Adrenal gland (tissue), 12 donors: ENCODE measurements around the gene ZNF683. TPM values are rescaled to one million over a fixed set of nuclear protein-coding genes. Genes with fewer than 3 reads are reported as not detected.

ENCODE experiments used
- DNase-seq, 7 donors: peaks; one replicate each; pipeline ENCODE4 v3.0.0-alpha.2; 2019 to 2020
- H3K27ac ChIP-seq, 5 donors: fragments of 200-600 bp; sonication (generic) in 4 of 5; 1 replicate in 3 of 5; 2 replicates in 2 of 5; pipeline versions ENCODE4 v1.5.1 to v1.8.0; 2016 to 2020; ENCODE audit warnings: mild to moderate bottlenecking in 1 of 5
- H3K27me3 ChIP-seq: fragments of 200-600 bp; 2 replicates; pipeline ENCODE4 v1.8.0; 2021
- H3K36me3 ChIP-seq, 2 donors: fragments of 200-600 bp; replicated peaks in 1 of 2; 1 replicate in 1 of 2; 2 replicates in 1 of 2; pipeline versions ENCODE4 v1.5.1 to v1.8.0; 2018 to 2022
- H3K4me1 ChIP-seq, 2 donors: fragments of 200-600 bp; replicated peaks in 1 of 2; 1 replicate in 1 of 2; 2 replicates in 1 of 2; pipeline versions ENCODE4 v1.5.1 to v1.8.0; 2018 to 2021
- H3K4me3 ChIP-seq, 4 donors: fragments of 200-600 bp; sonication (generic) in 3 of 4; one replicate each; pipeline ENCODE4 v1.5.1; 2016 to 2018
- H3K9me3 ChIP-seq, 3 donors: fragments of 200-600 bp; sonication (generic) in 1 of 3; replicated peaks in 1 of 3; 1 replicate in 2 of 3; 2 replicates in 1 of 3; pipeline versions ENCODE4 v1.5.1 to v1.8.0; 2016 to 2021
- CTCF ChIP-seq, 6 experiments: fragments of 450-650 bp in 4 of 6; fragments of 200-600 bp in 2 of 6; sonication (generic) in 1 of 6; IDR thresholded peaks; 1 replicate in 5 of 6; 2 replicates in 1 of 6; pipeline versions ENCODE4 v1.5.1 to v1.8.0; 2016 to 2021; ENCODE audit warnings: antibody characterized with exemption in 6 of 6, mild to moderate bottlenecking in 2 of 6, moderate library complexity in 1 of 6
- POLR2A ChIP-seq, 2 donors: fragments of 450-650 bp; IDR thresholded peaks; one replicate each; pipeline ENCODE4 v1.6.1; 2017; ENCODE audit warnings: antibody characterized with exemption in 2 of 2, mild to moderate bottlenecking in 2 of 2, moderate library complexity in 1 of 2
- WGBS, 4 donors: extraction: QIAGEN DNeasy Blood & Tissue Kit in 2 of 4; methylation state at CpG; one replicate each; pipeline versions ENCODE4 v1.1.5 to v1.1.7; 2013 to 2017; 5-methylcytosine and 5-hydroxymethylcytosine counted together
- intact Hi-C, 2 donors: fragments of 100-400 bp; cut with DNase I; formaldehyde crosslinking; loops; one replicate each; pipeline versions ENCODE4 v1.14.1 to v1.15.0; 2022 to 2023
- polyA plus RNA-seq, 3 donors: library from polyadenylated mRNA; stranded (reverse); fragments of 200-250 nt in 2 of 3; fragments of 350-450 nt in 1 of 3; fragmentation: Illumina TruSeq in 1 of 3; extraction: RNeasy Lipid Tissue Mini Kit (QIAGEN cat#74804) in 1 of 3; gene quantifications; one replicate each; pipeline ENCODE4 v1.2.3, GENCODE V29; 2013 to 2014
- total RNA-seq, 9 donors: library from RNA; depleted of rRNA in 4 of 9; stranded (reverse); fragments of >200 nt in 4 of 9; fragments of 120-200 nt in 1 of 9; fragmentation: NEBNext Ultra II Directional in 1 of 9; extraction: Animal tissue kit (Norgen Biotek cat#: 25700) in 1 of 9; gene quantifications; one replicate each; pipeline versions ENCODE4 v1.1.0 to v1.2.4, GENCODE V29; 2013 to 2023
- donor health status: healthy with polysubstance abuse.
- donor health status: Bipolar disorder and iron deficiency.
- donor health status: DM: yes; HTN: yes; CAD: no.
- donor health status: DM: no; HTN: no; CAD: no.
- donor health status: DM: no; HTN: no; CAD: no.
- donor health status: DM: yes; HTN: yes; CAD: no.

Gene ZNF683
- total and polyA plus RNA-seq, 12 donors, result 0.20 to 0.25 (median 0.24) TPM; not detected in 9

- intact Hi-C loops, result no loop called here
- H3K9me3 ChIP-seq, result no peaks in the 10 kb centered on the region
- H3K27me3 ChIP-seq, result peaks cover 6% of the 10 kb centered on the region
- 84 to 89% (median 86%) methylated on average over 12 of the region's 12 CpGs for WGBS, 4 donors
- TF ChIP-seq POLR2A (IDR thresholded peaks at IDR 0.05) (no peak), CTCF (IDR thresholded peaks at IDR 0.05) (no peak)
- no peak overlapping the region for H3K27ac ChIP-seq
- no peaks in the 10 kb centered on the region for H3K36me3 ChIP-seq
- no peaks in the 10 kb centered on the region for H3K4me1 ChIP-seq
- no peak overlapping the region for H3K4me3 ChIP-seq
- DNase-seq, result no peak
Measured at GRCh38 chr1:26351590-26352337, 20.8 kb downstream of the ZNF683 start.

GRCh38 chr1:26350701-26351589 lies 21.6 kb downstream of the ZNF683 start:
- intact Hi-C loops, result no loop called here
- no peak for TF ChIP-seq CTCF (IDR thresholded peaks at IDR 0.05)
- no peaks in the 10 kb centered on the region for H3K4me1 ChIP-seq
- no peak overlapping the region for H3K4me3 ChIP-seq
- H3K36me3 ChIP-seq, result no peaks in the 10 kb centered on the region
- no peak for DNase-seq
- peaks cover 6% of the 10 kb centered on the region for H3K27me3 ChIP-seq
- no peaks in the 10 kb centered on the region for H3K9me3 ChIP-seq
- WGBS, 4 donors, result 81 to 92% (median 84%) methylated on average over 8 to 9 of the region's 9 CpGs
- H3K27ac ChIP-seq, result no peak overlapping the region

- DNase-seq, result no peak
- H3K27me3 ChIP-seq, result peaks cover 6% of the 10 kb centered on the region
- 74 to 82% (median 77%) methylated on average over 2 of the region's 2 CpGs for WGBS, 4 donors
- H3K27ac ChIP-seq, result no peak overlapping the region
- H3K9me3 ChIP-seq, result no peaks in the 10 kb centered on the region
- H3K36me3 ChIP-seq, result no peaks in the 10 kb centered on the region
- intact Hi-C loops, result no loop called here
- TF ChIP-seq POLR2A (IDR thresholded peaks at IDR 0.05) (no peak), CTCF (IDR thresholded peaks at IDR 0.05) (no peak)
- no peaks in the 10 kb centered on the region for H3K4me1 ChIP-seq
- no peak overlapping the region for H3K4me3 ChIP-seq
Measured at GRCh38 chr1:26350343-26350700, 22.2 kb downstream of the ZNF683 start.

- 84 to 91% (median 87%) methylated on average over 5 of the region's 5 CpGs for WGBS, 4 donors
- intact Hi-C loops, result no loop called here
Measured at GRCh38 chr1:26349877-26350244, 22.7 kb downstream of the ZNF683 start.

More at GRCh38 chr1:26349877-26350244, 22.7 kb downstream of the ZNF683 start:
- Histone ChIP-seq H3K27me3 (peaks cover 6% of the 10 kb centered on the region), H3K36me3 (no peaks in the 10 kb centered on the region), H3K27ac (no peak overlapping the region), H3K4me1 (no peaks in the 10 kb centered on the region), H3K4me3 (no peak overlapping the region), H3K9me3 (no peaks in the 10 kb centered on the region)
- no peak for DNase-seq
- no peak for TF ChIP-seq POLR2A (IDR thresholded peaks at IDR 0.05)
- TF ChIP-seq CTCF (IDR thresholded peaks at IDR 0.05), result no peak
